Left forelimb (tissue), 1 donor: Measurements from ENCODE around the gene MED31.
"Not testable (repeated sequence)": the region's sequence is repeated elsewhere in the genome, so short reads cannot be mapped to it uniquely, and the experiment has no call there.

Experiments used
- DNase-seq: peaks from one replicate; pipeline ENCODE4 v3.0.0-alpha.2; 2018; ENCODE audit warnings: low spot score

Gene MED31

GRCh38 chr17:6677158-6677831, 25.9 kb upstream of the MED31 start:
- no peak for DNase-seq

- no peak for DNase-seq
Measured at GRCh38 chr17:6676802-6677157, 25.4 kb upstream of the MED31 start.

GRCh38 chr17:6675201-6675825, 23.9 kb upstream of the MED31 start:
- DNase-seq: peak; percentile 50

- no peak for DNase-seq
Measured at GRCh38 chr17:6674586-6674985, 23.2 kb upstream of the MED31 start.

DNA sequence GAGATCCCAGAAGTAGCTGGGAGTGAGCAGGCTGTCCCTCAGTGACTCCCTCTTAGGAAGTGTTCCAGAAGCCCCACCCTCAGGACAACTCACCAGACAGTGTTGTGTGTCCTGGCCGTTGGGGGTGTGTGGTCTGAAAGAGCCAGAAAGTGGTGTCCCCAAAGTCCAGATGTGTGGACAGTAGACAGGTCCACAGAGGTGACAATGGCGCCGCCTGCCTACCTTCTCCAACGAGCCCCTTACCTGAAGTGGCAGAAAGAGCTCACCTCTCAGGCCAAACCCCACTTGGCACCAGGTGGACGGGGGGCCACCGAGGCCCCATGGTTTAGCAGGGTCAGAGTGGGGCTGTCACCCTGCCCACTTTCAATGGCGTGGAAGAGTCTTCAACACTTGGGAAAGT, 20.0 kb upstream of the MED31 start:
- no peak for DNase-seq

- DNase-seq: no peak
Measured at GRCh38 chr17:6670999-6671398, 19.6 kb upstream of the MED31 start.

- DNase-seq: no peak
Measured at GRCh38 chr17:6670571-6670970, 19.2 kb upstream of the MED31 start.

GRCh38 chr17:6669479-6670212, 18.2 kb upstream of the MED31 start:
- DNase-seq: no peak

DNA sequence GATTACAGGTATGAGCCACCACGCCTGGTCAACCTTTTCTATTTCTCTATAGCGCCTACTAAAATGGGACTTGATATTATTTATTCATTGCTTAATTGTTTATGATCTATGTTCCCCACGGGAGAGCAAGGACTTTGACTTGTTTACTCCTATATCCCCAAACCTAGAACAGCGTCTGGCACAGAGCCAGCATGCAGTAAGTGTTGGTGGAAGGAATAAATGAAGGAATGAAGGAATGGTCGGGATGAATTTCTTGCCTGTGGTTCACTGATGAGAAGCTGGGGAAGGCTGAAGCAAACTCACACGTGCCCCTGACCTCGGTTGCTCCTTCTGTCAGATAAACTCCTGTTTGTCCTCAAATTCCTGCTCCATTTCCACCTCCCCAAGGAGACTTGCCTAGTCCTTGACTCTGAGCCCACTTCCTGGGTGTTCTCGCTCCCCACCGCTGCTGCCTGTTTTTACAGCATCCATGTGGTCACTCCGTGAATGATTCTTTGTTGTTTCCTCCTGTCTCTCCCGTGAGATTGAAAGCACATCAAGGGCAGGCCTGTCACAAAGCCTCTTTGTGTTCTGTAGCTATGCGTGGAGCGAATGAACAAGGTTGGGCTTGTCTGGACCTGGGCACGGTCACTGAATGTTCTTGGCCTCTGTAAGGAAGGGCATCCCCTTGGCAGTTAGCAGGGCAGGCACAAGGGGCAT, 17.5 kb upstream of the MED31 start:
- DNase-seq: no peak

GRCh38 chr17:6668219-6668618, 16.8 kb upstream of the MED31 start:
- no peak for DNase-seq

DNA sequence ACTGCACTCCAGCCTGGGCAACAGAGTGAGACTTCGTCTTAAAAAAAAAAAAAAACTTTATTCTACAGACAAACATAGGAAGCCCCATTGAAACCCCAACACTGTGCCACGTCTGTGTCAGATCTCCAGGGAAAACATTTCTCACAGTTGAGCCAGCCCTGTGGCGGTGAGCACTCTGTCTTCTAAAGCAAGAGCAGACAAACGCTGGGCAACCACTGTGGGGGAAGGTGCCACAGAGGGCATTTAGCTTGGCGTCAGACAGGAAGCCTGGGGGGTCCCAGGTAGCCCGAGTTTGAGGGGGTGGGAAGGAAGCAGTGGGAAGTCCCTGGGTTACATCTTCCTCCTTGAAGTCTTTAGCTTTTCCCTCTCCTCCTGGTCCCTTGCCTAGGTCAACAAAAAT, 16.1 kb upstream of the MED31 start:
- DNase-seq: no peak

- no peak for DNase-seq
Measured at GRCh38 chr17:6666557-6666956, 15.2 kb upstream of the MED31 start.

DNA sequence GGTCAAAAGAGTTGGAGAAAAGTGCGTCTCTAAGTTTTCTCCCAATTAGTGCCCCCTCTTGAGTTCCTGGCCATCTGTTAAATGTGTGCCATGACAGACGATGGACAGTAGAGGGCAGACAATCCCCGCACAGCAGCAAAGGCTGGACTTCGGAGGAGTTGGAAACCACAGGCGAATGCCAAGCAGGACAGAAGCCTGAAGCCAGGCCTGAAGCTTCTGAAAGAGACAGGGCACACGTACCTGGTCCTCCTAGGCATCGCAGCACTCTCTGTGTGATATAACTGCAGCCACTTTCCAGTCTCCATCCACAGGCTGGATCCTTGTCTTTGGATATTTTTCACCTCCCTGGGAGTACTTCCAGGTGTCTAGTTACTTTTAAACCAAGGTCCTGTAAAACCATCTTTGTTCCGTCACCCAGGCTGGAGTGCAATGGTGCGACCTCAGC, 14.7 kb upstream of the MED31 start:
- DNase-seq: no peak

DNA sequence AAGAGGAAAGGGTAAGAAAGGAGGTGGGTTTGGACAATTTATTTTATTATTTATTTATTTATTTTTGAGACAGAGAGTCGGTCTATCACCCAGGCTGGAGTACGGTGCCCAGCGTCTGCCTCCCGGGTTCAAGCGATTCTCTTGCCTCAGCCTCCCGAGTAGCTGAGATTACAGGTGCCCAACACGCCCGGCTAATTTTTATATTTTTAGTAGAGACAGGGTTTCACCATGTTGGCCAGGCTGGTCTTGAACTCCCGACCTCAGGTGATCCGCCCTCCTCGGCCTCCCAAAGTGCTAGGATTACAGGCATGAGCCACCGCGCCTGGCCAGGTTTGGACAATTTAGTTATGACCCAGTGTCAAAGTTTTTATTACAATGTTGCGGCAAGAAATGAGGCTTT, 11.8 kb upstream of the MED31 start:
- not testable (repeated sequence) for DNase-seq

DNA sequence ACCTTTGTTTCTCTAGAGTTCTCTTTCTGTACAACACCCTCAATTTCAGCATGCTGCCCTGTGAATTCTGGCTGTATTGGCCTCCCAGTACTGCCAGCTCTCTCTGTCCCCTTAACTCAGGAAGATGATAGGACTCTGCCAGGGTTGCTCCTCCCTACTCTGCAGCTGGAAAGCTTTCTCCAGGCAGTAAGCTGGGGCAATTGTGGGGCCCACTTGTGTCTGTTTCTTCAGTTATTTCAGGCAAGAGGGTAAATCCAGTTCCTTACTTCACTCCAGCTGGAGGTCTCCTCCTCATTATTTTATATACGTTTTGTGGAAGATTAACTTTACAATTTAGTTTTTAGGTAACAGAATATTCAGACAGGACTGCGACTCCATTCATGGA, 10.1 kb upstream of the MED31 start:
- no peak for DNase-seq

DNA sequence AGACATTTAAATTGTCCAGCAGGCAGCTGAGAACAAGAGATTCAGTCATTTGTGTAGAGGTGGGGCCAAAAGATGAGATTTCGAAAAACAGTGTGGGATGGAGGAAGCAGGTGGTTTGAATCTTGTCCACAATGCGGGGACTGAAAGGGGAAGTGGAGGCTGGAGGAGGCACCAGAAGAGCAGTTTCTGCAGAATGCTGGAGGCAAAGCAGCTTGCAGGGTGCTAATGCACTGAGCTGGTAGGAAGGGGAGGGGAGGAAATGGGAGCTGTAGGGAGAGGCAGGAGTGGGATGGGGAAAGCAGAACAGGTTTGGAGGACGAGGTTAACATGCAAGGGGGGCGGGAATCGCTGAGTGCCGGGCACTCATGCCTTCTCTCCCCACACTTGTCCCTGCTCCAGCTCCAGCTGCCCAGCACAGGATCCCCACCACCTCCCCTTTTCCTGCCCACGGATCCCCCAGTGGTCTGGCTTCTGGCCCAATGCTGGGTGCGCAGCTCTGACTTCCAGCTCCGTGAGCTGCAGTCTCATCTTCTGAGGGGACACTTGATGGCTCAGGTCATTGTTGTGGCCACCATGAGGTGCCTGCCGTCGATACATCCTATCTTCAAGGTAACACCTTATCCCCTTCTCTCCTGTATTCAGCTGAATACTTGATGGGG, 9.5 kb upstream of the MED31 start:
- no peak for DNase-seq

GRCh38 chr17:6660101-6660500, 8.7 kb upstream of the MED31 start:
- no peak for DNase-seq

GRCh38 chr17:6658411-6658810, 7.0 kb upstream of the MED31 start:
- not testable (repeated sequence) for DNase-seq

DNA sequence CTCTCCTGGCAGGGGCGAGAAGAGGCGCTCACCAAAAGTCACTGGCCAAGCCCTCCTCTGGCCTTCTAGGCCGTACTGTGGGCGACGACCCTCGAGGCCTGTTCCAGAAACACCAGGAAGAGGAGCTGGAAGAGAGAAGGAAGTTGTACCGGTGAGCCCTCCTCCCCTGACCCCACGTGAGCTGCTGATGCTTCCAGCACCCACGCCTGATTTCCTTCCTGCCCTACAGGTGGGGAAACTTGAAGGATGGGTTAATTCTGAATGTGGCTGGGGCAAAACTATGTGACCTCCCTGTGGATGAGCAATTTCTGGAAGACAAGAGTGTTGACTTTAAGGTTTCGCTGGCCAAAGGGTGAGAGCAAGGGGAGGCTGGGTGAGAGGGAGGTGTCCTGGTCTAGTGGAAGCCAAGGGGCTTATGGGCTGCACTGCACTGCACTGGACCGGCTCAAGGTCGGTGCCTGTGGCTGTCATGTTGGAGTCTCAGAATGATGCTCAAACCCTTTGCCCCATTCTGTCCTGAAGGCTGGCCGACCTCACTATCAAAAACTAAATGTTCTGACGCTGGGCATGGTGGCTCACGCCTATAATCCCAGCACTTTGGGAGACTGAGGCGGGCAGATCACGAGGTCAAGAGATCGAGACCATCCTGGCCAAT, 6.4 kb upstream of the MED31 start:
- no peak for DNase-seq

DNA sequence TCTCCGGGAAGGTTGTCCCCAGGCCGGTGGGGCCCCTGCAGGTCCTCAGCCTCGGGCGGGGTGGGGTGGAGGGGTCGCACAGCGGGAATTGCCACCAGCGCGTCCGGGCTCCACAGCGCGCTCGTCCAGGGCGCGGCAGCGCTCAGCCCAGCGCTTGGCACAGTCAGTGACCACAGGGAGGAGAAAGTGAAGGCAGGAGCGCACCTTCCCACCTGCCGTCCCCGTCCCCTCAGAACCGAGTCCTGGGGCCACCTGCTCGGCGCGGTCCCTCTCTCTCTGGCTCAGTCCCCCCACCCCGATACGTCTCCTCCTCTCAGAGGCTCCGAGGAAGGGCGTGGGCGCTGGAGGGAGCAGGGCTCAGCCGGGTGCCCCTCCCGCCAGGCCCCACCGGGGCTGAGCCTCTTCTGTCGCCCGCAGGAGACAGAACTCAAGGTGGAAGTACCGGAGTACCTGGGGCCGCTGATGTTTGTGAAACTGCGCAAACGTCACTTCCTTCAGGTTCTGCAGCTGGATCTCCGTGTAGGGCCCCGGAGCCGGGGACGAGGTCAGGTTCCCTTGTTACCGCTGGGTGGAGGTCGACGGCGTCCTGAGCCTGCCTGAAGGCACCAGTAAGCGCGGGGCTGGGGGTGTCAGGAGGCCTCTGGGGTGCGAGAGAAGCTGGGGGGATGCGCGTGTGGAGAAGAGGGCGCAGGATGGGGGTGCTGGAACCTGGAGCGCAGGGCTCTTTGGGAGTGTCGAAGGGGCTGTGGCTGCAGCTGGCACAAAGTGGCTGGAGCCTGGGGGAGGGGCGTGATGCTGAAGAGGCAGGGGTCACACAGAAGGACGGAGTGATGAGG, 5.6 kb upstream of the MED31 start:
- not testable (repeated sequence) for DNase-seq
